ENCODE measurements around the gene CSF3. TPM values are rescaled to one million over a fixed set of nuclear protein-coding genes. Genes with fewer than 3 reads are reported as not detected.
"Not testable (repeated sequence)": the region's sequence is repeated elsewhere in the genome, so short reads cannot be mapped to it uniquely, and the experiment has no call there.

The CSF3 gene
- total RNA-seq, 1 experiment from 2014 or later: not detected

DNA sequence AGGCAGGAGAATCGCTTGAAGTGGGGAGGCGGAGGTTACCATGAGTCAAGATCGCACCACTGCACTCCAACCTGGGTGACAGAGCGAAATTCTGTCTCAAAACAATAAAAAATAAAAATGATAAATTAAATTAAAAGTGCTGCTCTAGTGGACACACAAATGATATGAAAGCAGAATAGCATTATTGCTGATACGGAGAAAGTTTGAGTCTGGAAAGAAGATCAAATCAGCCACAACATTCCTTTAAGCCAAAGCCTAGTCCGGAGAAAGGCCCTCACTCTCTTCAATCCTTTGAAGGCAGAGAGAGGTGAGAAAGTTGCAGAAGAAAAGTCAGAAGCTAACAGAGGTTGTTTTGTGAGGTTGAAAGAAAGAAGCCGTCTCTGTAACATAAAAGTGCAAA is 15.1 kb upstream of the CSF3 start:
- Histone ChIP-seq H2BK12ac (ENCODE audit: insufficient read length, low read depth, low read length) (no peak overlapping the region), H2BK120ac (ENCODE audit: low read depth, low read length, poor library complexity, severe bottlenecking) (no peak overlapping the region), H3K27me3 (ENCODE audit: insufficient read depth, low read length) (no peaks in the 10 kb centered on the region), H3T11ph (ENCODE audit: low read length) (no peak overlapping the region), H3K9ac (ENCODE audit: extremely low read depth, insufficient read length, low read length) (no peak overlapping the region), H3K4ac (ENCODE audit: low read depth, low read length) (no peak overlapping the region), H3K23ac (ENCODE audit: insufficient read length, low read depth, low read length) (no peak overlapping the region), H3K18ac (ENCODE audit: insufficient read length, low read depth, low read length) (no peak overlapping the region), H2BK15ac (ENCODE audit: low read depth, low read length) (no peak overlapping the region), H3K79me2 (ENCODE audit: insufficient read depth, low read length) (no peaks in the 10 kb centered on the region), H2BK20ac (ENCODE audit: low read depth, low read length, poor library complexity, severe bottlenecking) (no peak overlapping the region), H2BK5ac (ENCODE audit: insufficient read length, low read length) (no peak overlapping the region), H3K9me3 (ENCODE audit: control insufficient read depth, low read depth, low read length) (no peaks in the 10 kb centered on the region), H4K20me1 (ENCODE audit: control insufficient read depth, insufficient read depth, insufficient read length) (no peaks in the 10 kb centered on the region), H3K27ac (ENCODE audit: insufficient read length, low read depth, low read length) (no peak overlapping the region), H3K4me1 (ENCODE audit: insufficient read depth, low read length) (no peaks in the 10 kb centered on the region), H2AFZ (ENCODE audit: low read length) (no peak overlapping the region), H4K8ac (replicated peaks; ENCODE audit: insufficient read length, low read depth, low read length) (no peak overlapping the region), H2AK5ac (ENCODE audit: insufficient read length, low read length) (no peak overlapping the region), H3K4me2 (ENCODE audit: insufficient read depth, insufficient read length, low read length) (no peak overlapping the region), H4K5ac (ENCODE audit: insufficient read length, low read depth, low read length) (no peak overlapping the region), H3K79me1 (ENCODE audit: insufficient read depth, low read depth, low read length, poor library complexity, severe bottlenecking) (no peaks in the 10 kb centered on the region), H3K56ac (ENCODE audit: insufficient read length, low read depth, low read length) (no peak overlapping the region), H3K14ac (ENCODE audit: insufficient read depth, low read length) (no peak overlapping the region), H3K23me2 (ENCODE audit: insufficient read length, low read depth, low read length, poor library complexity, severe bottlenecking) (no peaks in the 10 kb centered on the region), H4K91ac (ENCODE audit: insufficient read length, low read depth, low read length) (no peak overlapping the region)
- TF ChIP-seq, protein P1, sequence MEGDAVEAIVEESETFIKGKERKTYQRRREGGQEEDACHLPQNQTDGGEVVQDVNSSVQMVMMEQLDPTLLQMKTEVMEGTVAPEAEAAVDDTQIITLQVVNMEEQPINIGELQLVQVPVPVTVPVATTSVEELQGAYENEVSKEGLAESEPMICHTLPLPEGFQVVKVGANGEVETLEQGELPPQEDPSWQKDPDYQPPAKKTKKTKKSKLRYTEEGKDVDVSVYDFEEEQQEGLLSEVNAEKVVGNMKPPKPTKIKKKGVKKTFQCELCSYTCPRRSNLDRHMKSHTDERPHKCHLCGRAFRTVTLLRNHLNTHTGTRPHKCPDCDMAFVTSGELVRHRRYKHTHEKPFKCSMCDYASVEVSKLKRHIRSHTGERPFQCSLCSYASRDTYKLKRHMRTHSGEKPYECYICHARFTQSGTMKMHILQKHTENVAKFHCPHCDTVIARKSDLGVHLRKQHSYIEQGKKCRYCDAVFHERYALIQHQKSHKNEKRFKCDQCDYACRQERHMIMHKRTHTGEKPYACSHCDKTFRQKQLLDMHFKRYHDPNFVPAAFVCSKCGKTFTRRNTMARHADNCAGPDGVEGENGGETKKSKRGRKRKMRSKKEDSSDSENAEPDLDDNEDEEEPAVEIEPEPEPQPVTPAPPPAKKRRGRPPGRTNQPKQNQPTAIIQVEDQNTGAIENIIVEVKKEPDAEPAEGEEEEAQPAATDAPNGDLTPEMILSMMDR (conservative IDR thresholded peaks at IDR 0.05): no peak
- Mint-ChIP-seq H3K36me3 (ENCODE audit: insufficient read depth in 1 of 3, low read depth in 3 of 3) (peaks cover 16 to 28% (median 19%) of the 10 kb centered on the region in 3 experiments; a peak in 6 of 7 replicates), H3K9me3 (no peaks in the 10 kb centered on the region), H3K27me3 (ENCODE audit: low read depth) (no peaks in the 10 kb centered on the region), H3K4me3 (no peak overlapping the region), H3K4me1 (no peaks in the 10 kb centered on the region), H3K27ac (no peak overlapping the region)
- no peak for DNase-seq
- WGBS (ENCODE audit: extremely low coverage, insufficient read length, low lambda C conversion rate): no CpG with 5 or more reads among the region's 7 CpGs

DNA sequence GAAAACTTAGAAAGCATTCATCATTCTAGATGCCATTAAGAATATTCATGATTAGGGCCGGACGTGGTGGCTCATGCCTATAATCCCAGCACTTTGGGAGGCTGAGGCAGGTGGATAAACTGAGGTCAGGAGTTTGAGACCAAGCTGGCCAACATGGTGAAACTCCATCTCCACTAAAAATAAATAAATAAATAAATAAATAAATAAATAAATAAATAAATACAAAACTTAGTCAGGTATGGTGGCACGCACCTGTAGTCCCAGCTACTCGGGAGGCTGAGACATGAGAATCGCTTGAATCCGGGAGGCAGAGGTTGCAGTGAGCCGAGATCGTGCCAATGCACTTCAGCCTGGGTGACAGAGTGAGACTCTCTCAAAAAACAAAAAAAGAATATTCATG is 13.9 kb upstream of the CSF3 start:
- not testable (repeated sequence) for H2AFZ ChIP-seq (ENCODE audit: low read length); H3K4ac ChIP-seq (ENCODE audit: low read depth, low read length); H3K4me1 Mint-ChIP-seq; H2BK20ac ChIP-seq (ENCODE audit: low read depth, low read length, poor library complexity, severe bottlenecking); H3K23ac ChIP-seq (ENCODE audit: insufficient read length, low read depth, low read length); H3K23me2 ChIP-seq (ENCODE audit: insufficient read length, low read depth, low read length, poor library complexity, severe bottlenecking); H3K27me3 ChIP-seq (ENCODE audit: insufficient read depth, low read length); H4K91ac ChIP-seq (ENCODE audit: insufficient read length, low read depth, low read length); H2BK120ac ChIP-seq (ENCODE audit: low read depth, low read length, poor library complexity, severe bottlenecking); H3K18ac ChIP-seq (ENCODE audit: insufficient read length, low read depth, low read length); H3T11ph ChIP-seq (ENCODE audit: low read length); H3K79me2 ChIP-seq (ENCODE audit: insufficient read depth, low read length); H3K27ac ChIP-seq (ENCODE audit: insufficient read length, low read depth, low read length); H2BK15ac ChIP-seq (ENCODE audit: low read depth, low read length); H3K14ac ChIP-seq (ENCODE audit: insufficient read depth, low read length); H4K8ac ChIP-seq (replicated peaks; ENCODE audit: insufficient read length, low read depth, low read length); H4K5ac ChIP-seq (ENCODE audit: insufficient read length, low read depth, low read length); H4K20me1 ChIP-seq (ENCODE audit: control insufficient read depth, insufficient read depth, insufficient read length); H3K4me3 Mint-ChIP-seq; H2AK5ac ChIP-seq (ENCODE audit: insufficient read length, low read length); H3K9me3 ChIP-seq (ENCODE audit: control insufficient read depth, low read depth, low read length); DNase-seq; H3K56ac ChIP-seq (ENCODE audit: insufficient read length, low read depth, low read length); H2BK12ac ChIP-seq (ENCODE audit: insufficient read length, low read depth, low read length); H2BK5ac ChIP-seq (ENCODE audit: insufficient read length, low read length); H3K9me3 Mint-ChIP-seq; H3K4me1 ChIP-seq (ENCODE audit: insufficient read depth, low read length); H3K27ac Mint-ChIP-seq; H3K4me2 ChIP-seq (ENCODE audit: insufficient read depth, insufficient read length, low read length); H3K79me1 ChIP-seq (ENCODE audit: insufficient read depth, low read depth, low read length, poor library complexity, severe bottlenecking); H3K27me3 Mint-ChIP-seq (ENCODE audit: low read depth); H3K9ac ChIP-seq (ENCODE audit: extremely low read depth, insufficient read length, low read length)
- no CpG with 5 or more reads among the region's 8 CpGs for WGBS (ENCODE audit: extremely low coverage, insufficient read length, low lambda C conversion rate)
- H3K36me3 Mint-ChIP-seq (ENCODE audit: insufficient read depth in 1 of 3, low read depth in 3 of 3): peaks cover 8 to 18% (median 10%) of the 10 kb centered on the region in 3 experiments; a peak in 6 of 7 replicates

All from H9 (cell line).